ENCODE data around the gene KCNA1.

The KCNA1 gene

DNA sequence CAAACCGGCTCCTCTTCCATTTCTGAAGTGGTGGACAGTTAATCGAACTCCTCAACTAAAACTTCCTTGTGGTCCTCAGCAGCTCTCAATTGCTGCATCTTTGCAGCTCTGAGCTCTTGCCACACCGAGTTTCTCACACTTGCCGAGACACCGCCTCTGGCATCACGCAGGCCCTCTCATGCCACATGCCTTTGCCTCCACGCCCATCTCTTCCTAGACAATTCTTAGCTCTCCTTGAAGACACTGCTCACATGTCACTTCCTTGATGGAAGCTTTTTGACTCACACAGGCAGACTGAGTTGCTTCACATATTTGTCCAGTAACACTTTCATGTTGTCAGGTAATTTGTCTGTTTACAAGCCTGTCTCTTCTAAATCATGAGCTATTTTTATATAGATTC is 29.2 kb downstream of the KCNA1 start:
- H3K4me3 ChIP-seq (ENCODE audit: low read length) = no peak overlapping the region
- no peak for TF ChIP-seq ZNF274 (IDR thresholded peaks at IDR 0.05; ENCODE audit: low read depth, low read length)

DNA sequence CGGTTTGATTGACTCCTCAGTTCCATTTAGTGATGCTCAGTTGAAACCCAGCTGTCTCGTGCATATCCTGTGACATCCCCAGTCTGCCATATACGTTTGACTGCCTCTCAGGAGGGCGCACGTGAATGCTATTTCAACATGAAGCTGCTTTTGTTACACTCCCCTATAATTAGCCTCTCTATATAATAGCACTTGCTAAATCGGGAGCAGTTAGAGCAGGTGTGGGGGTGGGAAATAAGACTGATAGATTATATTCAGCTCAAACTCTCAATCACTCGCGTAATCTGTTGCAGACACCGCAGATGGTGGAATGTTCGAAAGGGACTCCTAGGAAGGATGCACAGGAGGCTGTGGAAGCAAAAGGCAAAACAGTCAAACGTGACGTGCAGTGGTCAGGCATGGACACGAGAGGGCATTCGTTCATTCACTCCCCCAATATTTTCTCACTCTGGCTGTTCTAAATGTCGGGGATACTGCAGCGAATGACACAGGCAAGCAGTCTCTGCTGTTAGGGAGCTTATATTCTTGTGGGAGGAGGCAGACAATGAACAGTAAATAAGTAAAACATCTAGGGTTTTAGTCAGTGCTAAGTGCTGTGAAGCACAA is 29.8 kb downstream of the KCNA1 start:
- no peak for TF ChIP-seq ZNF274 (IDR thresholded peaks at IDR 0.05; ENCODE audit: low read depth, low read length)

DNA sequence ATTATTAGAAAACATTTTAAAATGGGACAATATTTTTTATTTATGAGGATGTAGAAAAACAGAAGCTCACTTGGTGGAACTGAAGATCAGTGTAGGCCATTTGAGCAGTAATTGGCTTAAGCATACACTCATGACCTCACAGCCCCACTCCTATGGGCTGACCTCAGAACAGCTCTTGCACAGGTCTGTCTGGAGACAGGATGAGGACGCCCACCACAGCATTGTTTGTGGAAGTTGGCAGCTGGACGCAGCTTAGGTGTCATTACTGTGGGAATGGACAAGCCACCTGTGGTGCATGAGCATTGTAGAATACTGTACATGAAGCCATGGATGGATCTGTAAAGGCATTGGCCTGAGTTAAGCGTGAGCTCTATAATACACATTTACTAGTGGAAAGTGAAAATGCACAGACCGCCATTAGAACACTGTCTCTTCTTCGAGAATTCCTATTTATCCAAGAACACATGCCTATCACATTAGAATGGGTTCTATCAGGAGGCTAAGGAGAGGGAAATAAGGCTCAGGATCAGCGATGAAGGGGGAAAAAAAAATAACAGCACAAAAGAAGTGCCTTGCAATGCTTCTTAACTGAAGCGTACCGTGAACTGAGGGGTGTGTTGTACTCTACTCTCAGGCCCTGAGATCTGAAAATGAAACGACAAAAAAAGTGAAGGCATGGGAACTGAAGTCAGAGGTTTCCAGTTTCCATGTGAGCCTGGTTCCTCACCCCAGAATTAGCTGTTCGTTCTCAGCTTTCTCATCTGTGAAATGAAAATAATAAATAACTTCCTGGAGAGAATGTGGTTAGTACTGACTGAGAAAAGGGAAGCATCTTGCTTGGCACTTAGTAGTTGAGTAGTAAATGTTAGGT is 33.6 kb downstream of the KCNA1 start:
- no peak overlapping the region; the same call in 1 of the 2 replicates for H3K4me3 ChIP-seq (ENCODE audit: low read length)
- TF ChIP-seq ZNF274 (IDR thresholded peaks at IDR 0.05; ENCODE audit: low read depth, low read length) = no peak

More for the DNA sequence above, 29.8 kb downstream of the KCNA1 start:
- no peak overlapping the region for H3K4me3 ChIP-seq (ENCODE audit: low read length)

DNA sequence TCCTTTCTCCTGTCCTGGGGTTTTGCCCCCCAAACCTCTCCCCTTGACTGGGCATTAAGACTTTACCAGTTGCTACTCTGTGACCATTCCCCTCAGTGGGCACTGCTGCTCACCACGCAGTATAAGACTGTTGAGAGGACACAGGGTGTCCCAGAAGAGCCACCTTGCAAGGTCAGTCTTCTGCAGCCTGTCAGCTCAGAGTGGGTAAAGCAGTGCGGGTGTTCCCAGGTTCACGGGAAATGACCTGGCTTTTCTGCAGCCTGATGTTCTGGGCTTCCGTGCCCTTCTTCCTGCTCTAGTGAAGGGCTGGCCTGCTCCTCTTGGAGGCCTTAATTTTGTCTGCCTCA is 34.2 kb downstream of the KCNA1 start:
- TF ChIP-seq ZNF274 (IDR thresholded peaks at IDR 0.05; ENCODE audit: low read depth, low read length) = no peak

DNA sequence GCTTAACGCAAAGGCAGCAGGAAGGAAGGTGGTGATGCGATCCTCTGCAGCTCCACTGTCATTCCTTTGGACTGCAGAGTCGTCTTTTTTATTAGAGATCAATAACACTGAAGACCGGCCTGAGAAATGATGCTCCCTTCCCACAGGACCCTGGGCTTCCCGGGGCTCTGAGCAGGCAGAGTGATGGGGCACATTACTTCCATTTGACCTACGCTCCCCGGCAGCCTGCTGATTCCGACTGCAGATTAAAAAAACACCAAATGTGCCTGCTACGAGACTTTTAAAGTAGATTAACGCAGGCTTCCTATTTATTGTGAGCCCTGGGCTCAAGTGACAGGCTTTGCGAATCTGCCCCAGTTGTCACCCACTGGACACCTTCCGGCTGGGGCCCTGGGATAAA is 37.5 kb downstream of the KCNA1 start:
- TF ChIP-seq ZNF274 (IDR thresholded peaks at IDR 0.05; ENCODE audit: low read depth, low read length) = no peak
- no peak overlapping the region for H3K4me3 ChIP-seq (ENCODE audit: low read length)

More for the DNA sequence above, 34.2 kb downstream of the KCNA1 start:
- H3K4me3 ChIP-seq (ENCODE audit: low read length) = no peak overlapping the region

DNA sequence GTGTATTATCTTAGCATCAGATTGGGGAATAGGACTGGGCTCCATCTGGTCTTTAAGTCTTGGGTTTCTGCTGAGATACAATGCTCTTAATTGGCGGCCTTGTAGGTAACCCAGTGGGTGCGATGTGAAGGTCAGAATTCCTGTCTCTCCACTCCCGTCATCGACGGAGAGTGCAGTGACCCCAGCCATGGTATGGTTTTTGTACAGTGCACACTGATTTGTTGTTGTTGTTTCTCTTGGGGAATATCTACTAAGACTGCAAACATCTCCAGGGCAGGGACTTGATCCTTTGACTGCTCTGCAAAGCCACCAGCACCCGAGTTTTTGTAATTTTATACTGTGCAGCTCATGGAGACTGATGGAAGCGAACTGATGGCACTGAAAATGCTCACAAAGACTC is 41.4 kb downstream of the KCNA1 start:
- no peak overlapping the region for H3K4me3 ChIP-seq (ENCODE audit: low read length)

DNA sequence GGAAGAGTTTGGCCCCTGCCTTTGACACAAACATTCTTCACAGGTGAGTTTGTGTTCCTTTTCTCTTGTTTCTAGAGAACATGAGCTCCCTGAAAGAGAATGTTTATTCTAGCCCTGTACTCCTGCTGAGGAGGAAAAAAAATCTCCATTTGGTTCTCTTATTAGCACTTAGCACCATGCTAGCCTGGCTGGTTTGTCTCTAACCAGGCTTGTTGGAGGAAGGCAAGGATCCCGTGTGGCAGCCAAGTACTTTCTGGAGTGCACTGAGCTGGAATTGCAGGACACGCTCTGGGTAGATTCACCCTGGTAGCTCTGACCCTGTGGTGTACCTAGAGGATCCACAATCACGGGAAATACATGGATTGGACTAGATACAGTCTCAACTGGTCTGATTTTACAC is 41.9 kb downstream of the KCNA1 start:
- TF ChIP-seq ZNF274 (IDR thresholded peaks at IDR 0.05; ENCODE audit: low read depth, low read length) = no peak

More for the DNA sequence above, 41.4 kb downstream of the KCNA1 start:
- no peak for TF ChIP-seq ZNF274 (IDR thresholded peaks at IDR 0.05; ENCODE audit: low read depth, low read length)

DNA sequence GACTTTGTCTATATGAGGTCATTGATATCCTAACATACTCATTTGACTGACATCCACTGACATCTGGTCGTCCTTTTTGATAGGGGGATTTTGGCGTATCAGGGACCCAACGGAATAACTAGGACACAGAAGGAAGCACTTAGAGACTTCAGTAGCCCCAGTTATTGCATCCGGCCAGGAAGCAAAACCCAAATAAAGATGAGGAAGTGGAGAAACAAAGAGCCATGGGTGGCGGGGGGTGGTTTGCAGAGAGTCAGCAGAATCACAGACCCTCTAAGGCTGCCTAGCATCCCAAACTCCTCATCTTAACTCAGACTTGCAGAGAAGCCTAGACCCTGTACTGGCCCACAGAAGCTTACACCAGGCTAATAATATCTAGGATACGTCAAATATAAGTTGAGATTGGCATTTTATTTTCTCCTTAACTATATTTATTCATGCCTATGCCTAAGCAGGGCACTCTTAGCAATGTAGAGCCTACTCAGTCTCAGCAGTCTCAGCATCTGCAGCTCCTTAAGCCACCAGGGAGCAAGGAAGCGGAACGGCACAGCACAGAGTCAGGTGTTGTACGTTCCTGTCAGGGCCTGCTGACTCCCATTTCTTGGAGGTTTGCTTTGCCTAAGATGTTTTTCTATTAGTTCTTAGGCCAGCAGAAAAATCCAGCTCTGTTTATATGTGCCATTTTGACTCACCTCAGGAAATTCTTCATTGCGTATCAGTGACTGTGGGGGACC is 45.1 kb downstream of the KCNA1 start:
- no peak for TF ChIP-seq ZNF274 (IDR thresholded peaks at IDR 0.05; ENCODE audit: low read depth, low read length)
- no peak overlapping the region for H3K4me3 ChIP-seq (ENCODE audit: low read length)

More for the DNA sequence above, 41.9 kb downstream of the KCNA1 start:
- no peak overlapping the region for H3K4me3 ChIP-seq (ENCODE audit: low read length)

DNA sequence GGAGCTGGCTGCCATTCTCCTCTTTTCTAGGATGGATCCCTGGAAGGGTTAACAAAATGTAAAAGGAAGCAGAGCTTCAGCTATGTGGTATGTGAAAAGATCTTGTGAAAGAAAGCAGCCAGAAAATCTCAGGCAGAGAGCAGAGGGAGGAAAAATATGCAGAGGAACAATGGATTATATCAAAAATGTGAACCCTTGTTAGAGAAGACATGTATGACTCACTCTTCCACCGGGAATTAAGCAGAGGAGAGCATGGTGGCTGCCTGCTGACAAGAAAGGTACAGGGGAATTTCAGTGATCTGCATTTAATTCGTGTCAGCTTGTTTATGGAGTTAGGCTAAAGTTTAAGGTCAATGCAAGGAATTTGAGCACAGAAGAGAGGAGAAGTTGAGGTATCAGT is 46.3 kb downstream of the KCNA1 start:
- no peak for TF ChIP-seq ZNF274 (IDR thresholded peaks at IDR 0.05; ENCODE audit: low read depth, low read length)
- no peak overlapping the region for H3K4me3 ChIP-seq (ENCODE audit: low read length)

DNA sequence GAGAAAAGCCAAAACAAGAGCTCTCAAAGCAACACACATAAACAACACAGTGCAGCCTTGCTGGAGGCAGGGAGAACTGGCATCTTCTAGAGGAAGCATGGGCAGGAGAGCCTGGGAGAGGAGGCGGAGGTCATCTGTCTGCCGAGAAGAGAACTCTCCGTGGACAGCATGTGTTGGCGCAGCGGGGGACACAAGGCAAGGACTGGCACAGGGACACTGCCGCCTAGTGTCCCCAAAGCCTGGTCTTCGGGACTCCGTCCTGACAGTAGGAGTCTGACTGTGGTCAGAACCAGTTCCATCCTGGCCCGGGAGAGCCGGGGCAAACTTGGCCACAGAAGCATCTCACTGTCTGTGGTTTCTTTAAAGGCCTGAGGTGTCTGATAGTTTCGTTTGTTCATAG is 47.3 kb downstream of the KCNA1 start:
- TF ChIP-seq ZNF274 (IDR thresholded peaks at IDR 0.05; ENCODE audit: low read depth, low read length) = no peak
- H3K4me3 ChIP-seq (ENCODE audit: low read length) = no peak overlapping the region

DNA sequence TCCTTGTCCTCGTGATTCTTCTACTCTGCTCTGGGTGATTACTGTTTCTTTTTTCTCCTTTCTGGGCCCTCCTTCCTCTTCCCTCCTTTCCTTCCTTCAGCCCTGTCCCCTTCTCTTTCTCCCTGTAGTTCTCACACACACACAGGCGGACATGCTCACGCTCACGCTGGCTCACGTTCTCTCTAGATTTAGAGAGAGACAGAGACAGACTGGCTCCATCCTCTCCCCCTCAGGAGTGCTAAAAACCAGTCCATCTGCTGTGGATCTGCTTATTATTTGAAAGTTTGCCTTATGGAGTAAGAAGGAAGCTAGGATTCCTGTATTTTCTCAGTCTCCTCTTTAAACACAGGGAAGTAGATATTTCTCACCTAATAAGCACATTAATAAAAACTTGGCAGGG is 48.1 kb downstream of the KCNA1 start:
- TF ChIP-seq ZNF274 (IDR thresholded peaks at IDR 0.05; ENCODE audit: low read depth, low read length) = no peak
- no peak overlapping the region for H3K4me3 ChIP-seq (ENCODE audit: low read length)

DNA sequence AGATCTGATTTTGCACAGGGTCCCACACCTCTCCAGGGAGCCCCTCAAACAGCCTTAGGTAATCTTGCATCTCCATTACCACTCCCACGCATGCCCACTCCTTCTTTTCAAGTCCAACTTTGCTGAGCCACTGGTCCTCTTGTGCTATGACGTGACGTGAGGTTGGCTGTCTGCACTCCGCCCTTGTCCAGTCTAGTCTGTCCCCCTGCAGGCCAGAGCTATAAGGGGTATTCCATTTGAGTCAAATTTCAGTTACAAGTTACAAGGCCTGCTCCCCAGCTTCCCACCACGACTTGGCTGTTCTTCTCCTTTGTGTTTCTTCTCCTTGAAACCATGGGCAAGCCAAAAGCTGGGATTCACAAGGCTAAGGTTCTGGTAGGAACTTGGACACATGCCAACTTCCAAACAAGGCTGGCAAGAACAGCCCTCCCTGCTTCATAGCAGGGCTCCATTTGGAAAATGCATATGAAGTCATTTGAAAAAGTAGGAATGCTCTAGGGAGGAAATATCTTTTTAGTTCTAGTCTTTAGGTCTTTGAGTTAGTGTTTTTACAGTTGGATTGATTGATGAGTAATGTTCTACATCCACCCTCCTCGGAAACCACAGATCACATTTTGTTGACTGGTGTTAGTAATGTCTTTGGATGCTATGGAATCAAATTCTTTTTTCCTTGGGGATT is 49.1 kb downstream of the KCNA1 start:
- H3K4me3 ChIP-seq (ENCODE audit: low read length) = no peak overlapping the region
- no peak for TF ChIP-seq ZNF274 (IDR thresholded peaks at IDR 0.05; ENCODE audit: low read depth, low read length)

DNA sequence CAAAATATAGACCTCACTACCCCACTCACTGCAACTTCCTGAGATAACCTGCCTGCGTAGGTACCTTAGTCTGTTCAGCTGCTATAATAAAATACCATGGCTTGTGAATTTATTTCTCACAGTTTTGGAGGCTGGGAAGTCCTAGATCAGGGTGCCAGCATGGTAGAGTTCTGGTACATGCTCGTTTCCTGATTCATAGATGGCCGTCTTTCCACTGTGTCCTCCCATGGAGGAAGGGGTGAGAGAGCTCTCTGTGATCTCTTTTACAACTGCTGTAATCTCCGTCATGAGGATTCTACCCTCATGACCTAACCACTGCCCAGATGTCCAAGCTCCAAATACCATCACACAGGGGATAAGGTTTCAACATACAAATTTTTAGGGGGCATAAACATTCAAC is 49.7 kb downstream of the KCNA1 start:
- H3K4me3 ChIP-seq (ENCODE audit: low read length) = no peak overlapping the region
- no peak for TF ChIP-seq ZNF274 (IDR thresholded peaks at IDR 0.05; ENCODE audit: low read depth, low read length)

DNA sequence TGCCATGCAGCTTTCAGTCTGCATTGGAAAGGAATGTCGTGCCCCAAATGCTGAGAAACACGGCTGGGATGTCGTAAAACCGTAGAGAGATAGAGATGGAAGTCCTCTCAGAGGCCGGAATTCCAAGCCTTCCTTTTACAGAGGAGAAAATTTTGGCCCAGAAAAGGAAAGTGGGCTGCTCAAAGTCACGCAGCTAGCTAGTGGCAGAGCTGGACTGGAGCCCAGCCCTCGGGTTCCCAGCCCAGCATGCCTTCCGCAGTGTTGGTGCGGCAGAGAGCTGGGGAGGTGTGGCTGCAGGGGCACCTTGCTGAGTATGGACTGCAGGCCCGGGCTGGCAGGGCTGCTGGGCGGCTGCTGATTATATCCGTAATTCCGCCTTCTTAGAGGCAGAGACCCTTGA is 50.3 kb downstream of the KCNA1 start:
- no peak for TF ChIP-seq ZNF274 (IDR thresholded peaks at IDR 0.05; ENCODE audit: low read depth, low read length)

More for the DNA sequence above, 50.3 kb downstream of the KCNA1 start:
- no peak overlapping the region for H3K4me3 ChIP-seq (ENCODE audit: low read length)
